GM23248 (cell line): ENCODE measurements around the gene EGFL7.

Source experiments
- EZH2 ChIP-seq: fragments of 200-600 bp; sonication (generic); IDR thresholded peaks from 2 replicates; pipeline ENCODE4 v1.6.1; 2018; ENCODE audit warnings: antibody characterized with exemption, mild to moderate bottlenecking; ENCODE audit not compliant: insufficient read depth, poor library complexity, severe bottlenecking
- EZH2phosphoT487 ChIP-seq: fragments of 200-600 bp; sonication (generic); IDR thresholded peaks from 2 replicates; pipeline ENCODE4 v1.6.1; 2018; ENCODE audit warnings: antibody characterized with exemption, moderate library complexity, mild to moderate bottlenecking, low read depth; ENCODE audit not compliant: insufficient read depth

DNA sequence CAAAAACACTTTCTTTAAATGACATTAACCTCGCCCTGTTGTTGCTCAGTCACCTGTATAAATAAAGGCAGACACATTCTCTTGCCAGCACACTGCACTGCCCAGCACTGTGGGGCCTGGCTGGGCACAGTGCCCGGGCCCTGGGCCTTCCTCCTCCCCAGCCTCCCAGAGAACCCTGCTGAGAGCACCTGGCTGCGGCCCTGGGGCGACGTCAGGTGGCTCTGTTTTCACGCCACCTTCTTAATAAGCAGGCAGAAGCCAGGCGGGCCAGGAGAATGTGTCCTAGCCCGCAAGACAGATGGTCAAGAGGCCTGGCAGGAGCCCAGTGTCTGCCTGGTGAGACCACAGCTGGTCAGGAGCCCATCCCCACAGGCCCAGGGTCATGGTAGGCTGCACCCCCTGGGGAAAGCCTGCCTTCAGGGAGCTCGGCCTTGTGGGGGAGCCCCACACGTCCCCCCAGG is 32.7 kb downstream of the EGFL7 start:
- no peak for TF ChIP-seq EZH2phosphoT487
- TF ChIP-seq EZH2, result no peak
